GM10847 (cell line): Measurements from ENCODE around the gene UROC1.

ENCODE experiments used
- POLR2A ChIP-seq: IDR thresholded peaks from 2 replicates; pipeline ENCODE4 v1.6.1; 2011; ENCODE audit not compliant: insufficient read length; ENCODE audit errors: extremely low read depth

The UROC1 gene

DNA sequence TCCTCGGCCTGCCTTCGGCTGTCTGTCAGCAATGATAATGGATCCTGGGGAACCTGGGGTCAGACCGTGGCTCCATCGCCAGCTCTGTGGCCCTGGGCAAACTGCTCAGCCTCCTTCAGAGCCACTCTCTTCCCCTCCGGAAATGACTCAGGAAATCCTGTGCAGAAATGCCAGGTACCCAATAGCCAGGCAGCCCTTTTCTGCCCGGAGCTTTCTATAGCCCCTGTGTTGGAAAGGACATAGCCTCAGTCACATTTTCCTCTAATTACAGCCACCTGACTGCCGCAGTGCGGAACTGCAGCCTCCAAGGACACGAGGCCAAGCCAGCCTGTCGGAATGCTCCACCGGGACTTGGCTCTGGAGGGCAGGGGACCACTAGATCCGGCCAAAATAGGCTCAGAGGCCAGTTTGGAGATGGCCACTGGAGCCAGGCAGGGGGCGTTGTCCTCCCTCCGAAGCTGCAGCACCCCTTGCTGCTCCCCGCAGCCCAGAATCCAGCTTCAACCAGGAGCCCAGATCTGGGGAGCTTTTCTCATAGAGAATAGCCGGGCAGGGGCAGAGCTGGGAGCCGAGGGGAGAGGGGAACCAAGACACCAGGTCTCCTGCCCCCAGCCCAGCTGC is 30.3 kb downstream of the UROC1 start:
- no peak for TF ChIP-seq POLR2A

DNA sequence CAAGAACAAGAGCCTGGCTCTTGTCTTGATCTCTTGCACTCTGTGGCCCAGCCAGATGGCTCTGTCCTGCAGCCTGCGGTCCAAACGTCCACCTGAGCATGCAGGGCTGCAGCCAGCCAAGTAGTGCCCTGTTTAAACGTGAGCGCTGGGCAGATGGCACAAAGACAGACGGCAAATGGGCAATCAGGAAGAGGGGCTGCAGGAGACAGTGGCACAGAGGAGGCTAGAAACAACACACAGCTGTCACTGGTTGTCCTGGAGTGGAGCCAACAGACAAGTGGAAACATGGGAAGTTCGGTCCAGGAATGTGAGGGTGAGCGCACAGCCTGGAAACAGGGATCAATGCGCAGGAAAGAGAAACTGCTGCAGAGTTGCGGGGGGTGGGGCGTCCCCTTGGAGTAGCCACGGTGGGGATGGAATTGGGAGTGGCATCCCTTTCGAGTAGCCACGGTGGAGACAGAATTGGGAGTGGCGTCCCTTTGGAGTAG is 31.2 kb downstream of the UROC1 start:
- no peak for TF ChIP-seq POLR2A

DNA sequence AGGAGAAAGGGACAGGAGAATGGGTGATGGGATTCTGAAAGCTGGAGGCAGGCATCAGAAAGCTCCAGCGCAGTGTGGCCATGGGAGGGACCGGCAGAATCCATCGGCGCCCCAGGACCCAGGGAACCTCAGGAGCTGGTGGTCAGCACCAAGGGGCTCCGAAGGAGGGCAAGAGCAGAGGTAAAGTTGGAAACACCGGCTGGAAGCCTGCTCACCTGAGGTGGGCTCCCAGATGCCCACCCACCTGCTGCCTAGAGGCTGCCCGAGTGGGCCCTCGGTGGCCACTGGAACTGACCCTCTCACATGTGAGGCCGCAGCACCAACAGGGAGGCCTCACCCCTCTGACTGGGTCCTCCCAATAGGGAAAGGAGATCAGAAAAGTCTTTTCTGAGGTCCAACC is 31.6 kb downstream of the UROC1 start:
- TF ChIP-seq POLR2A = no peak

DNA sequence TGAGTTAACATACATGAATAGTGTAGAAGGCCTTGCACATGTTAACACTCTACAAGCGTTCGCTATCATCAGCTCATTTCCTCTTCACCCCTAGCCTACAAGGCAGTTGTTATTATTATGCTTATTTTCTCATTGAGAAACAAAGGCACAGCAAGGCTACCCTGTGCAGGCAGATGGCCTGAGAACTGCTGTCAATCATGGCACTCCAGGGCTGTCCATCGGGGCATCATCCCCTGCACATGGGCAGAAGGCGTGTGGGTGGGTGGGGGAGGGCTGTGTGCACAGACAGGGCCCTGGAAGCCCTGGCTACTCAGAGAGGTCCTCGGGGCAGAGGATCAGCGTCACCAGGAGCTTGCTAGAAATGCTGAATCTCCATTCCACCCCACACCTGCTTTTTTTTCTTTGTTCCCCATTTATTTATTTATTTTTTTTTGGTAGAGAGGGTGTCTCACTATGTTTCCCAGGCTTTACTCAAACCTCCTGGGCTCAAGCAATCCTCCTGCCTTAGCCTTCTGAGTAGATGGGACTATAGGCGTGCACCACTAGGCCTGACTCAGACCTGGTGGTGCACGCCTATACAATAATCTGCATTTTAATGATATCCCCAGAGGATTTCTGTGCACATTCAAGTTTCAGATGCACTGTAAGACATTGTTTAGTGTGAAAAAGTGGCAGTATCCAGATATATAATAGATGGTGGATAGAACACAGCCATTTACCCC is 32.2 kb downstream of the UROC1 start:
- no peak for TF ChIP-seq POLR2A

DNA sequence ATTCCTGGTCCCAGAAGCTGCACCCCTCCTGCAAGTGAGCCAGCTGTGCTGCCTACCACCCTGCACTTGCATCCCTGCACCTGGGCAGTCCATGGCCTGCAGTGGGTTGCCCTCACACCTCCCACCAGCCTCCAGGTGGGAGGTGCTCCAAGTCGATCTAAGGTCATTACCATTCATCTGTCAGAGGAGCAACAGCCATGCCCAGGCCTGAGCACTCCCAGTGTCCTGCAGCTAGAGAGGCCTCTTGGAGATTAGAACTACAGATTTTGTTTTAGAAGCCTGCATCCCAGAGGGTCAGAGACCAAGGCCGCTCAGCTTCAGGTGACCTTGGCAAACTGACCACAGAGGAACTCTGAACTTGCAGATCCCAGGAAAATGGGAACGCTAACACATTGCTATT is 32.9 kb downstream of the UROC1 start:
- TF ChIP-seq POLR2A = no peak

DNA sequence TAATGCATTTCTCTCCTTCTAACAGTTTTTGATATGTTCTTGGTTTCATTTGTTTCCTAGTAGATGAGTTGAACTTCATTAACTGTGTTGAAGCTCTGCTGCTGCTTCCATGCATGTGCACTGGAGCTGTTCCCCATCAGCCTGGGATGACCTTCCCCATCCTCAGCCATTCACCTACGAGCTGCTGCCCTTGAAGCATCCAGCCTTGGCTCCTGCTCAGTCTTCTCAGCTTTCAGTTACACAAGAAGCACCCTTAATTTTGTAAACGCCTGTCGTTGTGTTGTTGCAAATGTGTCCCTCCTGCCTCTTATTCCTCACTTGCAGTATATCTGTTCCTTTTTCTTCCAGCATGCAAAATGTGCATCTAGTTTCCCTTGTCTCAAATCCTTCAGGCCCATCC is 33.4 kb downstream of the UROC1 start:
- no peak for TF ChIP-seq POLR2A

DNA sequence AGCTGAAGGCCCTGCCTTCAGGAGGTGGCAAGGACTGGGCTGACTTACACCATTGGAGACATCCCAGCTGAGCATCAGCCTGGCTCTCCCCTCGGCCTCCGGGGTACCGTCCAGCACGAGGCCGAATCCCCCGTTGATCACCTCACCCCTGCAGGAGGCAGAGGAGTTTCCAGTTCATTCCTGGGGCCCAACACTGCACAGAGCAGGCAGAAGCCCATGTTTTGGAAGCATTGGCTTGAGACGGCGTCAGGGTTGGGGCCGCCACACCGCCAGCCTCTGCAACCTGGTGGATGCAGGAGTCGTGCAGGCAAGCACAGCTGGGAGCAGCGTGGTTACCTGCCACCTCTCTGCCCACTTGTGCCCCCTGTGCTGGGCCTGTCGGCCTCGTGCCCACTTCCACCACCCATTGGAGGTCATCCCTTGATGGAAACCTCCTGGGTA is 34.2 kb downstream of the UROC1 start:
- TF ChIP-seq POLR2A = no peak

DNA sequence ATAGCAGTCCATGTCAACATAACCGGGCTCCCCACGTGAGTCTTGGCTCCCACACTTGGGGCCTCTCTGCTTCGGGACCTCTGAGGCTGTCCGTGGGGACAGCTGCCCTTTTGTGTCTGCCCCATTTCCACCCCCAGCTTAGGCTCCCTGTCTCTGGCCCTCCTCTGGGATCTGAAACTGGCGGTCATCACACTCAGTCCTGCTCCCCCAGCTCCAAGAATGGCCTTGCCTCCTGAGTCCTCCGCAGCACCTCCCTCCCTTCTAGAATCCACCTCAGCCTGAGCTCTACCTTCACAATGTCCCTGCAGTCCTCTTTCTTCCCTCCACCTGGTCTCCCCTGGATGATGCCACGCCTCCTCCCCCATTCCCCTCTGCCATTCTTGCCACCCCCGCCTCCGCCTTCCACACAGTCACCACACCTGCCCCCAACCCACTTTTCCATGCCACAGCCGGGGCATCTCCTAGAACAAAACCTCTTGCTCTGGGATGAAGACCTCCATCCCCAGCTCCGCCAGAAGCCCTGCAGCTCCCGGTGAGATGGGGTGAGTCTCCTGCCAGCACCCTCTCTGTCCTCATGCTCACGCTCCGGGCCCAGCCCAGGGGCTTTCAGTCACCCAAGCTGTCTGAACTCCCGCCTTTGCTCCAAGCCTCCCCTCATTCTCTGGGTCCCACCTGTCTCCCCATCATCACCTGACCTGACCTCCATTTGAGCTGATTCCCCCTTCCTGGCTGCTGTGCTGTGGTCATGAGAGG is 34.9 kb downstream of the UROC1 start:
- no peak for TF ChIP-seq POLR2A

DNA sequence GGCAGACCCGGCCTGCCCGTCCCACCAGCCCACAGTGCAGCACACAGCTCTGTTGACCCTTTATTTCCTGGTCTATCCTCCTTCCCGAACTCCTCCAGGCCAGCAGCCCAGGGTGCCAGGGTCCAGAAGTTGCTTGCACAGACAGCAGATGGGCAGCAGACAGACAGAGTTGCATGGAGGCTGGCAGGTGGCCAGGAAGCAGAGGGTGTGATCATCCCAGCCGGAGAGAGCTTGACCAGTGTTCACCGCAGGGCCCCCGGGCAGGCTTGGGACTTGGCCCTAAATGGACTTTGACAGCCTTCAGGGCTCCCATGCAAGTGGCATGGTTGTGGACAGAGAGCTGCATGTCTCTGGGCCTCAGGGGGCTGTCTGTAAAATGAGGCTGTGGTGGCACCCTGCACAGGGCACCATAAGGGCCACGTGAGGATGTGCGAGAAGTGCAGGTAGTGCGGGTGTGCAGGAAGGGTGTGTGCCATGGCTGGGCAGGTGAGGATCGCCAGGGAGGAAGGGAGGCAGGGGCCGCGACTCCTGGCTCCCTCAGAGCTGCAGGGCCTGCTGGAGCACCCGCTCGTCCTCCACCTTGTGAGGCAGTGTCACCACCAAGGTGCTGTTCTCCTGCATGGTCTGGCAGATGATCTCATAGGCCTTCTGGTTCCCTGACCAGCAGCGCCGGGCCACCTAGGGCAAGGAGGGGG is 35.6 kb downstream of the UROC1 start:
- no peak for TF ChIP-seq POLR2A

DNA sequence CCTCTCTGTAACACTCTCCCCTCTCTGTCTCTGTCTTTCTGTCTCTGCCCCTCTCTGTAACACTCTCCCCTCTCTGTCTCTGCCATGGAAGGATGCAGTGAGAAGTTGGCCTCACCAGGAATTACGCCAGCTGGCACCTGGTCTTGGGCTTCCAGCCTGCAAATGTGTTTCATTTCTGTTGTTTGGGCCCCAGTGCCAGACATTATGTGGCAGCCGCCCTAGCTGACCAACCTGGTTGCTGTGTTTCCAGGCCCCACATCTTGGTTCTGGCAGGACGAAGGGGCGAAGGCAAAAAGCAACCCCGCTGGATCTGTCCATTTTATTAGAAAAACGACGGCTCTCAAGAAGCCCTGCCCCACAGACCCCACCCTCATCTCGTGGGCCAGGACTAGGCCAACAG is 36.7 kb downstream of the UROC1 start:
- no peak for TF ChIP-seq POLR2A

DNA sequence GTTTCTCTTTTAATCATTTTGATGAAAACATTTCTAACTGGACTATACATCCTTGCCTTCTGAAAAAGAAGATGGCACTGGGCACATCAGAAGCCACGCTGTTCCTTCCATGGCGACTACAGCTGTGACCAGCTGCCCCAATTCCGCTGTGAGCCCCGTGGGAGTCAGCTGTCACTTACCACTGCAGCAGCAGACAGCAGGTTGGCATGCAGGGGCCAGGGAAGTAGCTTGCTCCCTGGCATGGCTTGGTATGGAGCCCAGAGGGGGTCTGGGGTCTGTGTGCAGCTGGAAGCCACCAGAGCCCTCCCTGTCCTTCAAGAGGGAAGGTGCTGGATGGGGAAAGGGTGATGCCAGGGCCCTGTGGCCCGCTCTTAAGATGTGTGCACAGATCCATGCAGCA is 37.4 kb downstream of the UROC1 start:
- TF ChIP-seq POLR2A = no peak

DNA sequence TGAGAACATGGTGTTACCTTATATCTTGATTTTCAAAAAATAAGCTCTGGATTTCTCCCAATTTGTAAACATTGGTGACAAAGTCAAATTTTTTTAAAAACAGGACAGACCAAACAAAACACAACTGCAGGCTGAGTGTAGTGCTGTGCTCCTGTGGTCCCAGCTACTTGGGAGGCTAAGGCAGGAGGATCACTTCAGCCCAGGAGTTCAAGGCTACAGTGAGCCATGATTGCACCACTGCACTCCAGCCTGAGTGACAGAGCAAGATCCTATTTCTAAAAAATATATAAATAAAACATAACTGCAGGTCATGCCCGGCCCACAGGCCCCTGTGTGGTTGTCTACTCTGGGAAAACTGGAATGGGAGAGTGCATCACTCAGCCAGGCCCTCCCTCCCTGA is 37.9 kb downstream of the UROC1 start:
- no peak for TF ChIP-seq POLR2A

DNA sequence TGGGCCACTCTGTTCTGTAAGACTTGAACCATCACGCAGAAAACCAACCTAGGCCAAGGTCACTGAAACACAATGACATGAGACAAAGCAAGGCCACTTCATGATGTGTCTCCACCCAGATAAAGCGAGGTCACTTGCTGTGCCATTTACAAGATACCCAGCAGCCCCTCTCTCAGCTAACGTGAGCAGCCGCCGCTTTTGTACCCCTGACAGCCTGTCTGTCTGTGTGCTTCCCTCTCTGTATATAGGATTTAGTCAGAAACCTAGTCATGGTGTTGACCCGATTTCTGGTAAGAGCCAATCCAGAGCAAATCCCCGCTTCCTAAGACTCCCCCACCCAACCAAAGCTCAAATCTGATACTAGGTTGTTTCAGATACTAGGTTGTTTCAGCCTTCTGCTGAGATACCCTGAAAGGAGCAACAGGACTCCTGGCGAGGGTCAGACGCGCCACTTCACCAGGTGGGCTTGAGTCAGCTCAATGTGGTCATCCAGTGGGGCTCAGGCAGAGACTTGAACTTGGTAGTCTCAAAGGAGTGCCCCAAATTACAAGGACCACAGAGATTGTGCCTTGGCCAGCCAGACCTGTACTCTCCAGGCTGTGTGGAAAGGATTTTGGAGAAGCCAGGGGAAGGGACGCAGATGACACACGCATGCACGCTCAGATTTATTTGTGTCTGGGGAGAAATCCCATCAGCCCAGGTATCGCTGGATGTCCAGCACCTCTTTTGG is 38.8 kb downstream of the UROC1 start:
- no peak for TF ChIP-seq POLR2A

DNA sequence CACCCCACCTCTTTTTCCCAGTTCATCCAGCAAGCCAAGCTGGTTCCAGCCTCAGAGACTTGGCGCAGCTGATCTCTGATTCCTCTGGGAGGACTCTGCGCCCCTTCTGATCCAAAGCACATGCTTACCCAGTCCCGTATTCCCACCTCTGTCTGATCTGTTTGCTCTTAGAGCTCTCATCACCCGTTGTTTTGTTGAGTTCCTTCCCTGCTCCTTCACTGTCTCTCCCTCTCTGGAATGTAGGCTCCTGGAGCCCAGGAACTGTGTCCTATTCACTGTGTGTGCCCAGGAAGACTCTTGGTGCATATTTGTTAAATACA is 40.6 kb downstream of the UROC1 start:
- no peak for TF ChIP-seq POLR2A

DNA sequence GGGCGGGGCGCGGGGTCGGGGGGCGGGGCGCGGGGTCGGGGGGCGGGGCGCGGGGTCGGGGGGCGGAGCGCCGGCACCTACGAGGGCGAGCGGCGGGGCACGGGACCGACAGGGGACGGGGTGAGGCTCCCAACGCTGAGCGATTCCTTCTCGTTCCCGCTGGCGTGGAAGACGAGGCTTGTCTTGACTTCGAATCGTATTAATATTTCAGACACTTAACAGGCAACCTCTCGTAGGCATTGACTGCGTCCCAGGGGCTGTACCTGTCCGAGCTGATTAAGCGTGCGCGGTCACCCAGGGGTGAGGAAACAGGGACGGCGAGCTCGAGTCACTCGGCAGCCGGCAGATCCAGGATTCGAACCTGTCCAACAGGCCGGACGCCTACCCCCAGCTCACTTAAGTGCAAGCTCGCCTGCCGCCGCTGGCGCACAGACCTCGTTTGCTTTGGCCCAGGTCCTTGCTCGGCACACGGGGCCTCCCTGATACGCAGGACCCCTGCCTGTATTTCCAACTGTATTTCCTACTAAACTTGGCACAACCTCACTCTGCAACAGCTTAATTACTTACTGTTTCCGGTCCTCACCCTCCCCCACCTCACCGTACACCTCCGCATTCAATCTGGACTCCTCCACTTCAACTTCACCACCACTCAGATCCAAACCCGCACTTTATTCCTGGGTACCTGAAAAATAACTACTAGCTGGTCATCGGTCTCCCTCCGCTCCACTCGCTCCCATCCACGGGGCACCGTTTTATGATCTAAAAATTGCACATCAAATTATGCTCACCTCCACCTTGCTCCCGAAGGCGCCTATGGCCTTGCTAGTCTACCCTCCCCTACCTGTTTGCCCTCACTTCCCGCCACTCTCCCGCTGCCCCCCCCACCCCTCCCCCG is 41.2 kb downstream of the UROC1 start:
- TF ChIP-seq POLR2A = no peak
